ENCODE data around the gene GRM1.

DNA sequence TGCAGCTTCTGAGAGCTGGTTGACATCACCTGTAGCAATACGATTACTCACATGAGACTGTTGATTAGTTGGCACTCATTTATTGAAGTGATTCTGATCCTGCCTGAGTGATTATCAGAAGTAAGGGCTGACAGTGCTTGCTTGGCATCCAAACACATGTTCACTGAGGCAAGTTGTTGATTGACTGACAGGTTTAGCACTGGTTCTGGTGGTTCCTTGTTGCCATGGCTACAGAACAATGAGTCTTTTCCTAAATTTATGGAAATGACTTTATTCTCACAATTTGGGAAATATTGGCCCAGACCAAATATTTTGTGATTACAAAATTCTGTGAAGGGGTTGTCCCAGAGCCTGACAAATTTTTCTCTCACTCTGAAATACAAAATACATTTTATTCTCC, 368.8 kb downstream of the GRM1 start:
- TF ChIP-seq GATA3 (IDR thresholded peaks at IDR 0.05; ENCODE audit: low read depth, low read length) (no peak), GATA2 (IDR thresholded peaks at IDR 0.05; ENCODE audit: low read depth, low read length) (no peak)

Measured in SH-SY5Y (cell line).